Panc1 (cell line): ENCODE data around the gene EPHA8. TPM values are rescaled to one million over a fixed set of nuclear protein-coding genes. Genes with fewer than 3 reads are reported as not detected.

Experiments used
- ATAC-seq: fragments of 200-7000 bp; cut with Tn5 transposase; 2 replicates; pipeline ENCODE4 v1.9.1; 2020; ENCODE audit warnings: mild to moderate bottlenecking, moderate library complexity
- BruUV-seq: library from RNA; stranded (reverse); fragments of 400-500 nt; replicated peaks from 2 replicates; lab custom pipeline; 2021; lab: Mats Ljungman, UMichigan
- CTCF ChIA-PET: fragments of 300-600 bp; sonication (Branson Sonifier 250); formaldehyde crosslinking; loops from one replicate; lab custom pipeline; 2022; ENCODE audit warnings: antibody characterized with exemption; lab: Charles Lee
- POLR2A ChIA-PET: fragments of 300-600 bp; sonication (Branson Sonifier 250); formaldehyde crosslinking; loops from one replicate; lab custom pipeline; 2022; ENCODE audit warnings: antibody characterized with exemption; lab: Charles Lee
- DNase-seq: peaks from one replicate; pipeline ENCODE4 v3.0.0-alpha.2; 2010; ENCODE audit warnings: low read depth, low spot score
- H3K27ac ChIP-seq: 2 replicates; pipeline ENCODE4 v1.5.1; 2011; ENCODE audit warnings: mild to moderate bottlenecking, low read length, inconsistent platforms
- H3K27me3 ChIP-seq: fragments of 200-500 bp; sonication (Bioruptor generic); 2 replicates; pipeline ENCODE4 v1.6.0; 2014; ENCODE audit warnings: low read length, inconsistent platforms; ENCODE audit not compliant: control insufficient read depth, insufficient read depth
- H3K36me3 ChIP-seq: fragments of 200-500 bp; sonication (Bioruptor generic); 2 replicates; pipeline ENCODE4 v1.5.1; 2014; ENCODE audit warnings: inconsistent platforms, mild to moderate bottlenecking, low read length, moderate library complexity; ENCODE audit not compliant: control insufficient read depth, insufficient read depth
- H3K4me1 ChIP-seq: 2 replicates; pipeline ENCODE4 v1.5.1; 2011; ENCODE audit warnings: inconsistent platforms, mild to moderate bottlenecking, low read length, moderate library complexity; ENCODE audit not compliant: control insufficient read depth, insufficient read depth
- H3K4me3 ChIP-seq, 2 experiments: 2 replicates each; pipeline ENCODE4 v1.5.1; 2011 to 2012; ENCODE audit warnings: low read depth in 2 of 2, low read length in 2 of 2, mild to moderate bottlenecking in 2 of 2, inconsistent platforms in 1 of 2, moderate library complexity in 1 of 2
- H3K9me3 ChIP-seq: fragments of 200-500 bp; sonication (Bioruptor generic); 2 replicates; pipeline ENCODE4 v1.5.1; 2014; ENCODE audit warnings: low read depth, mild to moderate bottlenecking, inconsistent platforms, low read length, moderate library complexity; ENCODE audit not compliant: control insufficient read depth, insufficient read depth
- POLR2AphosphoS5 ChIP-seq: IDR thresholded peaks from 2 replicates; pipeline ENCODE4 v1.6.1; 2012; ENCODE audit warnings: mild to moderate bottlenecking, low read depth, low read length, moderate library complexity
- TCF7L2 ChIP-seq: IDR thresholded peaks from 2 replicates; pipeline ENCODE4 v1.6.1; 2011; ENCODE audit warnings: mild to moderate bottlenecking, low read depth, low read length, inconsistent platforms
- in situ Hi-C: cut with HindIII; loops from 2 replicates; pipeline ENCODE4 v1.10.0; 2016; ENCODE audit warnings: low sequenced_read_pairs, low pct_unique_long_range_greater_than_20kb
- intact Hi-C: fragments of 100-400 bp; cut with micrococcal nuclease; formaldehyde crosslinking; loops from one replicate; pipeline ENCODE4 v1.10.0; 2022; ENCODE audit not compliant: unreplicated experiment
- total RNA-seq: library from RNA; stranded (reverse); gene quantifications from one replicate; pipeline ENCODE4 v1.2.1, GENCODE V29; 2021; ENCODE audit not compliant: unreplicated experiment
- TF ChIP-seq, protein P1 (sequence below): fragments of 450-650 bp; IDR thresholded peaks from 2 replicates; pipeline ENCODE4 v1.5.1; 2017; ENCODE audit warnings: mild to moderate bottlenecking
- TF ChIP-seq, protein P2 (sequence below), 2 experiments: IDR thresholded peaks; 2 replicates each; pipeline ENCODE4 v1.6.1; 2011 to 2012; ENCODE audit warnings: low read depth in 2 of 2, control low read depth in 1 of 2, low read length in 1 of 2, mild to moderate bottlenecking in 1 of 2, moderate library complexity in 1 of 2; ENCODE audit not compliant: insufficient read depth in 1 of 2

The EPHA8 gene
- total RNA-seq, 1 experiment from 2014 or later: not detected

DNA sequence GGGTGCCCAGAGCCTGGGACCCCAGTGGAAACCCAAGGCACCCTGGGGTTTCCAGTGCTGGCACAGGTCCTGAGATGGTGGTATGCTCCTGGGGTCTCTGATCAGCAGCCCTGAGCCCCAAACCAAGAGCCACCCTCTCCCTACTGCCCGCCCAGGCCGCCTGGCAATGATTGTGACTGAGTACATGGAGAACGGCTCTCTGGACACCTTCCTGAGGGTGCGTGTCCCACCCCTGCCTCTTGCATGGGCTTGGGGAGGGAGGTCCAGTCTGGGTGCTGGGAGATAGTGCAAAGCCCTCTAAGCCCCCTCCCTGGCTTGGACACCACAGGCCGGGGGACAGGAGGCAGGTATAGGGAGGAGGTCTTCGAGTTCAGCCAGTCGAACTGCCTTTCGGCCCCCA lies 34.7 kb downstream of the EPHA8 start:
- ChIA-PET POLR2A (no interaction called here), CTCF (no interaction called here)
- intact Hi-C loops: no loop called here
- Histone ChIP-seq H3K27ac (no peak overlapping the region), H3K4me1 (no peaks in the 10 kb centered on the region), H3K9me3 (no peaks in the 10 kb centered on the region), H3K4me3 (no peak overlapping the region), H3K27me3 (no peaks in the 10 kb centered on the region; the same call in 1 of the 2 replicates), H3K36me3 (no peaks in the 10 kb centered on the region)
- in situ Hi-C loops: no loop called here
- no TSS peak for BruUV-seq
- TF ChIP-seq, protein P1, sequence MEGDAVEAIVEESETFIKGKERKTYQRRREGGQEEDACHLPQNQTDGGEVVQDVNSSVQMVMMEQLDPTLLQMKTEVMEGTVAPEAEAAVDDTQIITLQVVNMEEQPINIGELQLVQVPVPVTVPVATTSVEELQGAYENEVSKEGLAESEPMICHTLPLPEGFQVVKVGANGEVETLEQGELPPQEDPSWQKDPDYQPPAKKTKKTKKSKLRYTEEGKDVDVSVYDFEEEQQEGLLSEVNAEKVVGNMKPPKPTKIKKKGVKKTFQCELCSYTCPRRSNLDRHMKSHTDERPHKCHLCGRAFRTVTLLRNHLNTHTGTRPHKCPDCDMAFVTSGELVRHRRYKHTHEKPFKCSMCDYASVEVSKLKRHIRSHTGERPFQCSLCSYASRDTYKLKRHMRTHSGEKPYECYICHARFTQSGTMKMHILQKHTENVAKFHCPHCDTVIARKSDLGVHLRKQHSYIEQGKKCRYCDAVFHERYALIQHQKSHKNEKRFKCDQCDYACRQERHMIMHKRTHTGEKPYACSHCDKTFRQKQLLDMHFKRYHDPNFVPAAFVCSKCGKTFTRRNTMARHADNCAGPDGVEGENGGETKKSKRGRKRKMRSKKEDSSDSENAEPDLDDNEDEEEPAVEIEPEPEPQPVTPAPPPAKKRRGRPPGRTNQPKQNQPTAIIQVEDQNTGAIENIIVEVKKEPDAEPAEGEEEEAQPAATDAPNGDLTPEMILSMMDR: no peak
- TF ChIP-seq, protein P2, sequence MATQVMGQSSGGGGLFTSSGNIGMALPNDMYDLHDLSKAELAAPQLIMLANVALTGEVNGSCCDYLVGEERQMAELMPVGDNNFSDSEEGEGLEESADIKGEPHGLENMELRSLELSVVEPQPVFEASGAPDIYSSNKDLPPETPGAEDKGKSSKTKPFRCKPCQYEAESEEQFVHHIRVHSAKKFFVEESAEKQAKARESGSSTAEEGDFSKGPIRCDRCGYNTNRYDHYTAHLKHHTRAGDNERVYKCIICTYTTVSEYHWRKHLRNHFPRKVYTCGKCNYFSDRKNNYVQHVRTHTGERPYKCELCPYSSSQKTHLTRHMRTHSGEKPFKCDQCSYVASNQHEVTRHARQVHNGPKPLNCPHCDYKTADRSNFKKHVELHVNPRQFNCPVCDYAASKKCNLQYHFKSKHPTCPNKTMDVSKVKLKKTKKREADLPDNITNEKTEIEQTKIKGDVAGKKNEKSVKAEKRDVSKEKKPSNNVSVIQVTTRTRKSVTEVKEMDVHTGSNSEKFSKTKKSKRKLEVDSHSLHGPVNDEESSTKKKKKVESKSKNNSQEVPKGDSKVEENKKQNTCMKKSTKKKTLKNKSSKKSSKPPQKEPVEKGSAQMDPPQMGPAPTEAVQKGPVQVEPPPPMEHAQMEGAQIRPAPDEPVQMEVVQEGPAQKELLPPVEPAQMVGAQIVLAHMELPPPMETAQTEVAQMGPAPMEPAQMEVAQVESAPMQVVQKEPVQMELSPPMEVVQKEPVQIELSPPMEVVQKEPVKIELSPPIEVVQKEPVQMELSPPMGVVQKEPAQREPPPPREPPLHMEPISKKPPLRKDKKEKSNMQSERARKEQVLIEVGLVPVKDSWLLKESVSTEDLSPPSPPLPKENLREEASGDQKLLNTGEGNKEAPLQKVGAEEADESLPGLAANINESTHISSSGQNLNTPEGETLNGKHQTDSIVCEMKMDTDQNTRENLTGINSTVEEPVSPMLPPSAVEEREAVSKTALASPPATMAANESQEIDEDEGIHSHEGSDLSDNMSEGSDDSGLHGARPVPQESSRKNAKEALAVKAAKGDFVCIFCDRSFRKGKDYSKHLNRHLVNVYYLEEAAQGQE (IDR thresholded peaks at IDR 0.05; ENCODE audit: insufficient read depth in 1 of 2, low read depth in 2 of 2, low read length in 1 of 2): no peak
- TF ChIP-seq POLR2AphosphoS5 (no peak), TCF7L2 (no peak)
- DNase-seq (no peak), ATAC-seq (no peak)

GRCh38 chr1:22598736-22599135 lies 35.4 kb downstream of the EPHA8 start:
- no peaks in the 10 kb centered on the region for H3K36me3 ChIP-seq
- ChIA-PET CTCF (no interaction called here), POLR2A (no interaction called here)
- no peaks in the 10 kb centered on the region; the same call in none of the 2 replicates for H3K27me3 ChIP-seq
- H3K9me3 ChIP-seq: no peaks in the 10 kb centered on the region
- BruUV-seq: no TSS peak
- ATAC-seq (no peak), DNase-seq (no peak)
- intact Hi-C loops: no loop called here
- no peak overlapping the region for H3K4me3 ChIP-seq
- TF ChIP-seq POLR2AphosphoS5: no peak
- TF ChIP-seq, protein P1: no peak
- no peak overlapping the region for H3K27ac ChIP-seq
- in situ Hi-C loops: no loop called here
- no peaks in the 10 kb centered on the region for H3K4me1 ChIP-seq
